ENCODE results near the gene SETD1A. TPM values are rescaled to one million over a fixed set of nuclear protein-coding genes. Genes with fewer than 3 reads are reported as not detected.

SETD1A gene
- total and polyA plus RNA-seq, 9 of the 15 experiments (the other 6 are each of a cell fraction or from before 2014, with no cell fraction given): 0.08 to 36.0 (median 4.2) TPM

- TF ChIP-seq GATA2 (CRISPR knock-in tag; IDR thresholded peaks at IDR 0.05) (no peak), JUN (IDR thresholded peaks at IDR 0.05; ENCODE audit: borderline replicate concordance, low read depth, low read length) (peak; percentile 31; the same call in 1 of the 2 replicates), JUN (CRISPR knock-in tag; IDR thresholded peaks at IDR 0.05; ENCODE audit: borderline replicate concordance) (no peak), ZNF592 (IDR thresholded peaks at IDR 0.05) (peak; percentile 77), UBTF (IDR thresholded peaks at IDR 0.05; ENCODE audit: borderline replicate concordance in 1 of 2, low read depth in 2 of 2, low read length in 2 of 2) (no peak), SNAPC5 (CRISPR knock-in tag; IDR thresholded peaks at IDR 0.05) (no peak), ZNF586 (CRISPR knock-in tag; conservative IDR thresholded peaks at IDR 0.05) (no peak), ZFP91 (CRISPR knock-in tag; IDR thresholded peaks at IDR 0.05) (no peak), PURB (CRISPR knock-in tag; IDR thresholded peaks at IDR 0.05; ENCODE audit: low read depth) (no peak), PYGO2 (tag; IDR thresholded peaks at IDR 0.05) (no peak), E2F5 (CRISPR knock-in tag; IDR thresholded peaks at IDR 0.05) (no peak), ZNF644 (tag; IDR thresholded peaks at IDR 0.05; ENCODE audit: low read depth) (no peak), MNT (conservative IDR thresholded peaks at IDR 0.05) (no peak; a peak in 1 of 4 replicates), ZC3H11A (IDR thresholded peaks at IDR 0.05; ENCODE audit: low read depth, low read length) (no peak)
Measured at GRCh38 chr16:30941600-30942425, 15.7 kb upstream of the SETD1A start (continued).
